Keratinocyte (primary cell): ENCODE results near the gene ASIC2. TPM values are rescaled to one million over a fixed set of nuclear protein-coding genes. Genes with fewer than 3 reads are reported as not detected.

Experiments
- DNase-seq: peaks from one replicate; pipeline ENCODE4 v3.0.0-alpha.2; 2011; ENCODE audit warnings: low read depth, missing footprints, low spot score
- FAIRE-seq: peaks from 2 replicates; lab custom pipeline; 2011; peaks lifted over from hg19 to GRCh38; lab: Jason Lieb, UNC
- H2AFZ ChIP-seq: 2 replicates; pipeline ENCODE4 v1.6.0; 2012; ENCODE audit warnings: low read length, control low read depth, inconsistent platforms; ENCODE audit not compliant: control insufficient read depth
- H3K27ac ChIP-seq: 2 replicates; pipeline ENCODE4 v1.5.1; 2011; ENCODE audit warnings: low read length; ENCODE audit not compliant: control insufficient read depth, insufficient read depth
- H3K27me3 ChIP-seq: 3 replicates; pipeline ENCODE4 v1.6.0; 2011; ENCODE audit warnings: low read length; ENCODE audit not compliant: control insufficient read depth, insufficient read depth; ENCODE audit errors: extremely low read depth
- H3K36me3 ChIP-seq, 2 experiments: 2 replicates in 1 of 2; 3 replicates in 1 of 2; pipeline ENCODE4 v1.5.1; 2011; ENCODE audit warnings: low read length in 2 of 2, mild to moderate bottlenecking in 1 of 2; ENCODE audit not compliant: control insufficient read depth in 2 of 2, insufficient read depth in 2 of 2; ENCODE audit errors: extremely low read depth in 1 of 2
- H3K4me1 ChIP-seq: 3 replicates; pipeline ENCODE4 v1.5.1; 2011; ENCODE audit warnings: low read length; ENCODE audit not compliant: control insufficient read depth, insufficient read depth; ENCODE audit errors: extremely low read depth
- H3K4me2 ChIP-seq: 3 replicates; pipeline ENCODE4 v1.6.0; 2011; ENCODE audit warnings: low read depth, low read length; ENCODE audit not compliant: control insufficient read depth, insufficient read depth; ENCODE audit errors: extremely low read depth
- H3K4me3 ChIP-seq, 3 experiments: fragments of 200-600 bp in 1 of 3; sonication (generic) in 1 of 3; 2 replicates in 2 of 3; 3 replicates in 1 of 3; pipeline ENCODE4 v1.5.1; 2011 to 2016; ENCODE audit warnings: low read length in 3 of 3, mild to moderate bottlenecking in 3 of 3, control low read depth in 2 of 3, inconsistent platforms in 1 of 3, low read depth in 1 of 3, mixed read lengths in 1 of 3, mixed run types in 1 of 3, moderate library complexity in 1 of 3; ENCODE audit not compliant: control insufficient read depth in 2 of 3, insufficient read depth in 2 of 3; ENCODE audit errors: extremely low read depth in 1 of 3
- H3K79me2 ChIP-seq: 2 replicates; pipeline ENCODE4 v1.6.0; 2012; ENCODE audit warnings: low read length; ENCODE audit not compliant: control insufficient read depth, insufficient read depth
- H3K9ac ChIP-seq: 3 replicates; pipeline ENCODE4 v1.6.0; 2011; ENCODE audit warnings: low read length; ENCODE audit not compliant: control insufficient read depth, insufficient read depth; ENCODE audit errors: extremely low read depth
- H3K9me1 ChIP-seq: 3 replicates; pipeline ENCODE4 v1.6.0; 2011; ENCODE audit warnings: low read length; ENCODE audit not compliant: control insufficient read depth, insufficient read depth; ENCODE audit errors: extremely low read depth
- H3K9me3 ChIP-seq: 2 replicates; pipeline ENCODE4 v1.5.1; 2012; ENCODE audit warnings: low read depth, low read length; ENCODE audit not compliant: control insufficient read depth
- H4K20me1 ChIP-seq: 3 replicates; pipeline ENCODE4 v1.6.0; 2011; ENCODE audit warnings: low read length; ENCODE audit not compliant: control insufficient read depth, insufficient read depth; ENCODE audit errors: extremely low read depth
- EZH2 ChIP-seq: IDR thresholded peaks from one replicate; pipeline ENCODE4 v1.6.1; 2012; ENCODE audit warnings: inconsistent platforms, mild to moderate bottlenecking, low read length, moderate library complexity
- dilution Hi-C: fragments of 300-500 bp; cut with MboI; formaldehyde crosslinking; loops from one replicate; pipeline ENCODE4 v1.7.0; 2020; ENCODE audit warnings: low sequenced_read_pairs; ENCODE audit not compliant: extremely low pct_ligation_motif_present
- polyA plus RNA-seq, 5 experiments: library from polyadenylated mRNA; depleted of rRNA in 3 of 5; stranded (reverse) in 3 of 5; stranded (forward) in 1 of 5; unstranded in 1 of 5; fragments of >200 nt; gene quantifications; 1 replicate in 1 of 5; 2 replicates in 3 of 5; 3 replicates in 1 of 5; pipeline versions ENCODE4 v1.2.1 to v1.2.3, GENCODE V29; 2011 to 2012; ENCODE audit warnings: missing spikeins in 2 of 5, low read depth in 1 of 5, low replicate concordance in 1 of 5
- TF ChIP-seq, protein P1 (sequence below), 3 experiments: IDR thresholded peaks in 1 of 3; conservative IDR thresholded peaks in 1 of 3; optimal IDR thresholded peaks in 1 of 3; 2 replicates in 2 of 3; 3 replicates in 1 of 3; pipeline versions ENCODE3 to v1.5.1; 2011; ENCODE audit warnings: low read length in 3 of 3, mild to moderate bottlenecking in 3 of 3, moderate library complexity in 2 of 3, control low read depth in 1 of 3, inconsistent platforms in 1 of 3; ENCODE audit not compliant: insufficient read depth in 2 of 3; ENCODE audit errors: extremely low read depth in 1 of 3

Gene ASIC2
- polyA plus RNA-seq, 1 donor (not counting 4 experiments of a cell fraction or from before 2014, with no cell fraction given): not detected

DNA sequence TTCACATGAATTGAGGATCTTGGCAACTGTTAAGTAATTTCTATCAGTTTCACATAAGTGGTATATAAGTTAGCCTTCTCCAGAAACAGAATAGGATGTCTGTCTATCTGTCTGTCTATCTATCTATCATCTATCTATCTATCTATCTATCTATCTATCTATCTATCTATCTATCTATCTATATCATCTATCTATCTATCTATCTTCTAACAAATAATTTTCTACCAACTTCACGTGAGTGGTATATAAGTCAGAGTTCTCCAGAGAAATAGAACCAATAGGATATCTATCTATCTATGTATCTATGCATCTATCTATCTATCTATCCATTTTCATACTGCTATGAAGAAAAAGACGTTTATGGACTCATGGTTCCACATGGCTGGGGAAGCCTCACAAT lies 312.9 kb downstream of the ASIC2 start:
- H3K27me3 ChIP-seq: no peaks in the 10 kb centered on the region
- H3K9ac ChIP-seq: no peak overlapping the region
- no peak overlapping the region for H3K4me2 ChIP-seq
- no peaks in the 10 kb centered on the region for H3K4me1 ChIP-seq
- H3K9me1 ChIP-seq: no peaks in the 10 kb centered on the region
- FAIRE-seq: no peak
- no peaks in the 10 kb centered on the region for H4K20me1 ChIP-seq
- no peak overlapping the region for H3K4me3 ChIP-seq
- no peaks in the 10 kb centered on the region for H3K79me2 ChIP-seq
- TF ChIP-seq EZH2: no peak
- TF ChIP-seq, protein P1, sequence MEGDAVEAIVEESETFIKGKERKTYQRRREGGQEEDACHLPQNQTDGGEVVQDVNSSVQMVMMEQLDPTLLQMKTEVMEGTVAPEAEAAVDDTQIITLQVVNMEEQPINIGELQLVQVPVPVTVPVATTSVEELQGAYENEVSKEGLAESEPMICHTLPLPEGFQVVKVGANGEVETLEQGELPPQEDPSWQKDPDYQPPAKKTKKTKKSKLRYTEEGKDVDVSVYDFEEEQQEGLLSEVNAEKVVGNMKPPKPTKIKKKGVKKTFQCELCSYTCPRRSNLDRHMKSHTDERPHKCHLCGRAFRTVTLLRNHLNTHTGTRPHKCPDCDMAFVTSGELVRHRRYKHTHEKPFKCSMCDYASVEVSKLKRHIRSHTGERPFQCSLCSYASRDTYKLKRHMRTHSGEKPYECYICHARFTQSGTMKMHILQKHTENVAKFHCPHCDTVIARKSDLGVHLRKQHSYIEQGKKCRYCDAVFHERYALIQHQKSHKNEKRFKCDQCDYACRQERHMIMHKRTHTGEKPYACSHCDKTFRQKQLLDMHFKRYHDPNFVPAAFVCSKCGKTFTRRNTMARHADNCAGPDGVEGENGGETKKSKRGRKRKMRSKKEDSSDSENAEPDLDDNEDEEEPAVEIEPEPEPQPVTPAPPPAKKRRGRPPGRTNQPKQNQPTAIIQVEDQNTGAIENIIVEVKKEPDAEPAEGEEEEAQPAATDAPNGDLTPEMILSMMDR (optimal IDR thresholded peaks at IDR 0.05 in 1 of 3, IDR thresholded peaks at IDR 0.05 in 1 of 3, conservative IDR thresholded peaks at IDR 0.05 in 1 of 3; ENCODE audit: extremely low read depth in 1 of 3, insufficient read depth in 2 of 3, low read length in 3 of 3): no peak
- no peaks in the 10 kb centered on the region for H3K36me3 ChIP-seq
- peaks cover 5% of the 10 kb centered on the region for H3K9me3 ChIP-seq
- H2AFZ ChIP-seq: no peak overlapping the region
- DNase-seq: no peak
- dilution Hi-C loops: no loop called here
- no peak overlapping the region for H3K27ac ChIP-seq

DNA sequence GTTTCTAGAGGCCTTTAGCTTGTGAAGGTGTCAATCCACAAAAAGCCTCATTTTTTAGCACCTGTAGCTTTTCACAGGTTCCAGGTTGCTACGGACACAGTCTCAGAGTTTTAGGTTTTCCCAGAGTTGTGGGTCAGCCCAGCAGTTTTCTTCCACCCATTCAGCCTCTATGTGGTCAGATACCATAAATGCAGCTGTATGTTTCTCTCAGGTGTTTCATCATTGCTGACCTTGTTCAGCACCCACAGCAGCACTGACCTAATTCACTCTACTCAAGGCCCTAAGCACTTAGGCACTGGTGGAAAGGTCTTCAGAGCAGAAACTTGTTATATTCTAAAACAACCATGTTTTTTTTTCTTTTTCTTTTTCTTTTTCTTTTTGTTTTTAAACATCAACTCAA lies 316.5 kb downstream of the ASIC2 start:
- DNase-seq (no peak), FAIRE-seq (no peak)
- TF ChIP-seq EZH2: no peak
- TF ChIP-seq, protein P1 (optimal IDR thresholded peaks at IDR 0.05 in 1 of 3, IDR thresholded peaks at IDR 0.05 in 1 of 3, conservative IDR thresholded peaks at IDR 0.05 in 1 of 3; ENCODE audit: extremely low read depth in 1 of 3, insufficient read depth in 2 of 3, low read length in 3 of 3): no peak

More for the DNA sequence above, 316.5 kb downstream of the ASIC2 start:
- Histone ChIP-seq H3K27ac (no peak overlapping the region), H3K79me2 (no peaks in the 10 kb centered on the region), H3K36me3 (no peaks in the 10 kb centered on the region), H3K4me1 (peaks cover 2% of the 10 kb centered on the region), H3K9ac (no peak overlapping the region), H2AFZ (no peak overlapping the region), H3K27me3 (no peaks in the 10 kb centered on the region), H4K20me1 (no peaks in the 10 kb centered on the region), H3K9me3 (peaks cover 4% of the 10 kb centered on the region), H3K4me3 (no peak overlapping the region), H3K4me2 (no peak overlapping the region), H3K9me1 (no peaks in the 10 kb centered on the region)
- dilution Hi-C loops: no loop called here
